Fibroblast of skin of abdomen (primary cell): Measurements from ENCODE around the gene DCAF7.

Experiments
- DNase-seq: peaks from one replicate; pipeline ENCODE4 v3.0.0-alpha.2; 2013

The DCAF7 gene

DNA sequence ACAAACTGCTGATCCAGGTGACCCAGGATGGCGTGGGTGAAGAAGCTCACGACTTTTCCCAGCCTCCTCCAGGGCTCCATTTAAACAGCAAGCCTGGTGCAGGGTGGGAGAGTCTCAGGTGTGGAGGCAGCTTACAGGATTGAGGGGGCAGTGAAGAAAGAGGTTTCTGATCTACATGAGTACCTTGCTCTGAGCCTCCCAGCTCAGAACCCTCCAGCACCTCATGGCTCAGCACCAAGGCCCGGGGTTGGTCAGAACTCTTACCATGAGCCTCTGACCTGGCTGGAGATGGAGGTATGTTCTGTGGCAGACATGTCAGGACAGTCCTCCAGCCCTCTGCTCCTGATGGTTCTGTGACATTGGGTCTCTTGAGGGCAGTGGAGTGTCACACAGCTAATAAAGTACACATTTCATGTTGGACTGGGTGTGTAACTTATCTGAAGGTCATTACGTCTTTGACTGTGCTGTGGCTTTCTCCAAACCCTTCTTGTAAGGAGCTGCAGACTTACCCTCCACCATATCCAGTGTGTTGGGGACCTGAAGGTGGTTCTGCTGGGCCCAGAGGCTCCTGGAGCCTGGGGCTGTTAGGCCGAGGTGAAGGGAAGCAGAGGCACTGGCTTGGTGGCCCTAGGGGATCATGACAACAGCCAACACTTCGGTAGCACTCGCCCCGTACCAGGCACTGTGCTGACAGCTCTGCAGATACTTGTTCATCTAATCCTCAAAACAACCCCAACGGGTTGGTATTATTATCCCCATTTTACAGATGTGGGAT, 3.8 kb upstream of the DCAF7 start:
- DNase-seq: no peak

DNA sequence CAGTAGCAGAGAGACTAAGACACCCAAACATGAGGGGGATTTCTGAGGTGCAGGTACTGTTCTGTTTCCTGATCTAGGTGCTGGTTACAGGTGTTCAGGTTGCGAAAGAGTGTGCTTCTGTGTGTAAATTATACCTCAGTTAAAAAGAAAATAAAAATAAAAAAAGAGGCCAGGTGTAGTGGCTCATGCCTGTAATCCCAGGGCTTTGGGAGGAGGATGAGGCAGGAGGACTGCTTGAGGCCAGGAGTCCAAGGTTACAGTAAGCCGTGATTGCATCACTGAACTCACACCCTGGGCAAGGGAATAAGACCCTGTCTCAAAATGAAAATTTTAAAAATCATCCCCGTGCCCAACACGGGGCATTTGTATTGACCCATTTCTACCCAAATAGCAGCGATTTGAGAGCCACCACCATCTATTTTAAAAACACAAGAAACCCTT, 3.2 kb upstream of the DCAF7 start:
- no peak for DNase-seq

DNA sequence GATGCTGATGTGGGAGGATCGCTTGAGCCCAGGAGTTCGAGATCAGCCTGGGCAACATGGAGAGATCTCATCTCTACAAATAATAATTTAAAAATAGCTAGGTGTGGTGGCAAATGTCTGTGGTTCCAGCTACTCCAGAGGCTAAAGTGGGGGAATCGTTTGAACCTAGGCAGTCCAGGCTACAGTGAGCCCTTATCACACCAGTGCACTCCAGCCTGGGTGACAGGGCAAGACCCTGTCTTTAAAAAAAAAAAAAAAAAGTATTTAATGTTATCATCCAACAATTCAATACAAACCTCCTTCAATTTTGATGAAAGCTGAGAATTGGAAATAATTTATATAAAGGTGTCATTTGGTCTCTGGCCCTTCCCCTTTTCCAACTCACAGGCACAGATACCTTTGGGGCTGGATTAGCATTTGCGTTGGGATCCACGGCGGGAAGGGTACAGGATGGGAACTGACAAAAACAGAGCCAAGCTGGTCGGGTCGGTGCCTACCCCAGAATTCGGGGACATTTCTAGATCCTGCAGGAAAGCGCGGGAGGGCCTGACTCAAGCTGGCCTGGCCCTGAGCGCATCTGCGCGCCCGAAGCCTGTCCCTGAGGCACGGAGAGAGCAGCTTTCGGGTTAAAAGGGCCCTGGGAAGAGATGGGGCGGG, 860 bp upstream of the DCAF7 start:
- no peak for DNase-seq

- peak; percentile 36 for DNase-seq
These were observed 751 bp downstream of the DCAF7 start for GRCh38 chr17:63550817-63551639.

DNA sequence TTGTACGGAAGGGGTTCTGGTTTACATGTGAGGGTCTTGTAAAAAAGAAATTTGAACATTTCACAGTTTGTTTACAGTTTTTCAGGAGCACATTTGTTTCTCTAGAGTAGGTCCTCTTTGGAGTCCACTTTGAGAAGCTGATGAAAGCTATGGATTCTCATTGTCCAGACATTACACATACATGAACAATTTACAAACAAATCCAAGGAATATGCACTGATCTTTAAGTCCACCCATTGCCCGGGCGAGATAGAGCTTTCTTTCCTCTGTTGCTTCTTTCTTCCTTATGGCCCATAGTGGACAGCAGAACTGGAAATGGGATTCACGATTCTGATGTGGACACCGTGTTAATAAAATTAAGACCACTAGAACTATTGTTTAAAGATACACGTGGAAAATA, 1.9 kb downstream of the DCAF7 start:
- no peak for DNase-seq

DNA sequence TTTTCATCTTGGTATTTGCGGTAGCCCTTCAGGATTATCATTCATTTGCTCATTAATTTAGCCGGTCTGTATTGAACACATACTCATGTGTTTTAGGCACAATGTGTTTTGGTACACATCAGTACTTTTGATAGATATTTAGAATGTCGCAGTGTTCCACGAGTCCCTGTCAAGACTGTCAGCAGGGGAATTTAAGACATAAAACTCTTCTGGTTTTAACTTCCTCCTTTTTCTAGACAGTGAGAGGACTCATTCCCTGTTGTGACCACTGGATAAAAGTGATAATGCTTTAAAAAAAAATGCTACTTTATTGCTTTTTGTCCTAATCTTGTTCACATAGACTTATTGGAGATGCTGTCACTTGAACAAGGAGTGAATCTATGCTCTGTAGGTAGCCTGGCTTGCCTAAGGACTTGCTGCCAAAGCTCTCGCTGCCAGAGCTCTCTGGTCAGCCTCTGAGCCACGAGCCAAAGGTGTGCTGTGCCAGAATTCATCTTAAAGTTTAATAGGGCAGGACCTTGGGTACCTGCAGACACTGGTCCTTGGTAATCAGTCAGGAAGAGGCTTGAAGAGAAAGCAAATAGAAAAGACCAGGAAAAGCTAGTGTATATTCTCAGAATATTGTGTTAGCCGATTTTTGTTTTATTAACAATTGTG, 5.4 kb downstream of the DCAF7 start:
- DNase-seq: no peak

- no peak for DNase-seq
These were observed 7.1 kb downstream of the DCAF7 start for GRCh38 chr17:63557416-63557815.

- no peak for DNase-seq
These were observed 8.2 kb downstream of the DCAF7 start for GRCh38 chr17:63558441-63558840.

- DNase-seq: no peak
These were observed 11.5 kb downstream of the DCAF7 start for GRCh38 chr17:63561819-63562218.

DNA sequence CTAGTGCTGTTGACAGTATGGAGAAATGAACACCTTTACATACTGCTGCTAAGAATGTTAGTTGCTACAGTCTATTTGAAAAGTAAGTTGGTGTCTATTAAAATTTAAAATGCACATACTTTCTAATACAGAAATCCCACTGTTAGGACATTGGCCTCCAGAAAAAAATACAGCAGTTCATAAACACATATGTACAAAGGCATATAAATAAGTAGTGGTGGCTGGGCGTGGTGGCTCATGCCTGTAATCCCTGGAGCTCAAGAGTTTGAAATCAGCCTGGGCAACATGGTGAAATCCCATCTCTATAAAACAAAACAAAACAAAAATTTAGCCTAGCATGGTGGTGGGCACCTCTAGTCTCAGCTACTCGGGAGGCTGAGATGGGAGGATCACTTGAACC, 13.1 kb downstream of the DCAF7 start:
- no peak for DNase-seq

GRCh38 chr17:63564562-63564961, 14.3 kb downstream of the DCAF7 start:
- DNase-seq: no peak

DNA sequence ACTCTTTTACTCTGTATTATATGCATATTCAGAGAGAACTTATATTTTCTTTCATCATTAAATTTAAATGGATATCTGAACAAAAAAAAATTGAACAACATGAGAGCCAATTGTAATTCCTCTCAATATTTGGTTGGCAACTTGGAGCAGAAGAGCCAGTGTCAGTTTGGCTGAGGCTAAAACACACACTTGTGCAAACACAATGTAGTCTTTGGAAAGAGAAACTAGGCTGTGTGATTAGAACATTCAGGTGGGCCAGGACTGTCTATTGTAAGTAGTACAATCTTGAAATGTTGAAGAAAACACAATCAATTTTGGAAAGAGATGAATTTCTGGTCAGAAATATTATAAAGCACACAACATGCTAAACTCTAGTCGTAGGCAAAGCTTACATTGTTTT, 17.0 kb downstream of the DCAF7 start:
- DNase-seq: no peak

DNA sequence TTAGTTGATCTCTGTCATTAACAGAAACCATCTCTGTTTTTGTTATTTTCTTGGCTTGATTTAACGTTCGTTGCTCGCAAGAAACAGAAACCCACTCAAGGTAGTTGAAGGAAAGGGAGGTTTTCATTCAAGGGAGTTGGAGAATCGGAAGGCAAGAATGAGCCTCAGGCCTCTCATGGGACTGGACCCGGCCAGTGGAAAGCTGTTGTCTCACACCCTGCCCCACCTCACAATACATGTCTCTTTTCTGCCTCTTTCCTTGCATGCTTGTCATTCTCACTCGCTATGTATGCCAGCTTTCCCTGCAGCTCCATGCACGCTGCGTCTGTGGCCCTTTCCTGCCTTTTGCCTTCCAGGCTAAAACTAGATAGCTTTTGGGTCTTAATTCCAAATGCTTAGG, 18.3 kb downstream of the DCAF7 start:
- DNase-seq: no peak

DNA sequence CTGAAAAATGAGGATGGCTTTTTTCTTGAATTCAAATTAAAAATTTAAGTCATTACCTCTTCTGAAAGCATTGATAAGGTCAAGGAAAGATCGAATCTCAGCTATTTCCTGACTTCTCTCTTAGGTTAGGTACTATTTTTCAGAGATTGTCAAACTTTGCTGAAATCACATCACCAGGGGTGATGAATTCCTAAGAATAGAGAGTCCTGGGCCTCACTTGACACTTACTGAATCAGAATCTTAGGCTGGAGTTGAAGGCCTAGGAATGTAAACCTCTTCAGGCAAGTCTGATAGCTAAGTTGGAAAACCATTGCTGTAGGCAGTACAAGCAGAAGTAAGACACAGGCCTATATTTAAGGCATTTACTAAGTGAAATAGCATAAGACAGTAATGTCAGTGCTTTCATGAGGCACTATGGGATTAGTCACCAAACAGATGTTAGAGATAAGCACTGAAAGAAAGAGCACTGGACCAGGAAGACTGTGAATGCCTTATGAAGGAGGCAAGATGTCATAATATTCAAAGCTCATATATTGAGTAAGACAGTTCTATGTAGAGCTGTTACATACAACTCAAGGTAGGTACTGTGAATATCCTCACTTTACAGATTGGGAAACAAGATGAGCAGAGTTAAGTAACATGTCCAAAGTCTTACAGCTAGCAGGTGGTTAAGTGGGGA, 21.5 kb downstream of the DCAF7 start:
- peak; percentile 66 for DNase-seq

- no peak for DNase-seq
These were observed 23.4 kb downstream of the DCAF7 start for GRCh38 chr17:63573634-63574033.

GRCh38 chr17:63578027-63578768, 27.9 kb downstream of the DCAF7 start:
- DNase-seq: no peak

- DNase-seq: no peak
These were observed 28.5 kb downstream of the DCAF7 start for GRCh38 chr17:63578769-63579111.

DNA sequence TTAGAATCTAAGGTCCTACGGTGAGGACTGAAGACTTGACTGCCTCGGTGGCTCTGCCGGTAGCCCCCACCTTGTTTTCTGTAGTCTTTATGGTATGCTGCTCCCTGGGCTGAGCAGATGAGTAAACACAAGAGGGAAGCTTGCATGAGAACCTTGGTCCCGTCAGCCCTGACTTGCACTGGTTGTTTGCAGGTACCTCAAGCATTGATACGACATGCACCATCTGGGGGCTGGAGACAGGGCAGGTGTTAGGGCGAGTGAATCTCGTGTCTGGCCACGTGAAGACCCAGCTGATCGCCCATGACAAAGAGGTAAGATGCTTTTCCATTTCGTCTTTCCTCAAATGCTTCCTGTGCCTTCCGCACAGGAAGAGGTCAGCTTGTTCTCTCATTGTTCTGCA, 29.4 kb downstream of the DCAF7 start:
- no peak for DNase-seq

- no peak for DNase-seq
These were observed 37.5 kb downstream of the DCAF7 start for GRCh38 chr17:63587770-63588169.

DNA sequence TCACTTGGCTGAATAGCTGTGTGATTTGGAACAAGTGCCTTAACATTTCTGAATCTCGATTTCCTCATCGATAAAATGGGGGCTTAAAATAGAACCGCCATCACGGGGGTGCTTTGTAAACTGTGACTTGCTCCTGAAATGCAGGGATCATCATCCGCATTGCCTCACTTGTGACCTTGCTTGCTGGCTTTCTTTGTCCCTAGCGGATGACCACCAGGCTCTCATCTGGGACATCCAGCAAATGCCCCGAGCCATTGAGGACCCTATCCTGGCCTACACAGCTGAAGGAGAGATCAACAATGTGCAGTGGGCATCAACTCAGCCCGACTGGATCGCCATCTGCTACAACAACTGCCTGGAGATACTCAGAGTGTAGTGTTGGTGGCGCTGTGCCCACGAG, 38.5 kb downstream of the DCAF7 start:
- DNase-seq: no peak

- no peak for DNase-seq
These were observed 39.4 kb downstream of the DCAF7 start for GRCh38 chr17:63589646-63590045.

DNA sequence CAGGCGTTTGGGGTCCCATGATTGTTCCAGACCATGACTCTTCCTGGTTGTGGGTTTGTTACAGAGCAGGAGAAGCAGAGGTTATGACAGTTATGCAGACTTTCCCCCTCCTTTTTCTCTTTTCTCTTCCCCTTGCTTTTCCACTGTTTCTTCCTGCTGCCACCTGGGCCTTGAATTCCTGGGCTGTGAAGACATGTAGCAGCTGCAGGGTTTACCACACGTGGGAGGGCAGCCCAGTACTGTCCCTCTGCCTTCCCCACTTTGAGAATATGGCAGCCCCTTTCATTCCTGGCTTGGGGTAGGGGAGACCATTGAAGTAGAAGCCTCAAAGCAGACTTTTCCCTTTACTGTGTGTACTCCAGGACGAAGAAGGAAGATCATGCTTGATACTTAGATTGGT, 42.5 kb downstream of the DCAF7 start:
- DNase-seq: no peak
